ENCODE measurements around the gene ACP2. TPM values are rescaled to one million over a fixed set of nuclear protein-coding genes. Genes with fewer than 3 reads are reported as not detected.

The ACP2 gene
- total and polyA plus RNA-seq, 10 of the 15 experiments (the other 5 are each of a cell fraction or from before 2014, with no cell fraction given) = 0.98 to 11.7 (median 7.4) TPM

- Histone ChIP-seq H4K20me1 (ENCODE audit: control insufficient read depth, insufficient read depth) (no peaks in the 10 kb centered on the region), H3K4me3 (no peak overlapping the region), H3K4me1 (ENCODE audit: control insufficient read depth, insufficient read depth, low read length) (peaks cover 3% of the 10 kb centered on the region; the same call in 1 of the 2 replicates), H3K36me3 (ENCODE audit: control insufficient read depth in 2 of 2, insufficient read depth in 2 of 2, low read length in 1 of 2) (no peaks in the 10 kb centered on the region), H3K27ac (ENCODE audit: control insufficient read depth, insufficient read depth) (no peak overlapping the region), H3K9ac (ENCODE audit: control insufficient read depth, insufficient read depth, low read length) (no peak overlapping the region), H3K4me2 (ENCODE audit: control insufficient read depth, insufficient read depth) (no peak overlapping the region), H2AFZ (ENCODE audit: control insufficient read depth, low read depth, low read length) (no peak overlapping the region), H3K9me3 (replicated peaks; ENCODE audit: control insufficient read depth, insufficient read depth, low read length) (no peaks in the 10 kb centered on the region), H3K27me3 (replicated peaks in 1 of 2; ENCODE audit: control insufficient read depth in 2 of 2, insufficient read depth in 2 of 2, low read length in 1 of 2) (no peaks in the 10 kb centered on the region), H3K79me2 (ENCODE audit: control insufficient read depth, insufficient read depth, low read length) (peaks cover 4% of the 10 kb centered on the region)
- ChIA-PET SMC1A (ENCODE audit: uncharacterized antibody, unreplicated experiment) (interaction anchor here (1.3 to 1.4 kb wide), 2 partner anchors 9 to 66 kb away, joined by 3 to 4 read pairs; no protein-coding TSS in a partner anchor), POLR2A (interaction anchor here (1.0 kb wide), 1 partner anchor 77 kb away, joined by 3 read pairs; no protein-coding TSS in a partner anchor), CTCF (no interaction called here), RAD21 (ENCODE audit: unreplicated experiment) (no interaction called here)
- WGBS (ENCODE audit: insufficient coverage, insufficient replicate concordance, low lambda C conversion rate, missing lambda C conversion rate) = 35% methylated on average over 3 of the region's 3 CpGs
- in situ Hi-C loops (cut with MboI) = no loop called here
- DNase-seq (ENCODE audit: low read depth, low spot score) (no peak), FAIRE-seq (no peak), ATAC-seq (no peak)
- no TSS peak for BruUV-seq (replicated peaks)
- intact Hi-C loops (cut with micrococcal nuclease; ENCODE audit: unreplicated experiment) = no loop called here
- no peak for TF ChIP-seq IRF4 (IDR thresholded peaks at IDR 0.05; ENCODE audit: low read depth, low read length)
- TF ChIP-seq BCL3 (IDR thresholded peaks at IDR 0.05; ENCODE audit: borderline replicate concordance, insufficient read depth, low read depth, low read length, poor library complexity, severe bottlenecking) = no peak
- no peak for TF ChIP-seq E2F8 (IDR thresholded peaks at IDR 0.05; ENCODE audit: low read depth, partially characterized antibody)
- TF ChIP-seq BCLAF1 (IDR thresholded peaks at IDR 0.05) = no peak
- no peak for TF ChIP-seq TCF12 (IDR thresholded peaks at IDR 0.05; ENCODE audit: low read depth, low read length)
- no peak for TF ChIP-seq MLLT1 (IDR thresholded peaks at IDR 0.05)
- no peak for TF ChIP-seq ATF3 (IDR thresholded peaks at IDR 0.05; ENCODE audit: borderline replicate concordance, extremely low read depth, low read depth, low read length)
- no peak for TF ChIP-seq STAT1 (conservative IDR thresholded peaks at IDR 0.05)
- no peak for TF ChIP-seq NRF1 (conservative IDR thresholded peaks at IDR 0.05; ENCODE audit: low read depth, low read length)
- no peak for TF ChIP-seq SREBF1 (IDR thresholded peaks at IDR 0.05; ENCODE audit: low read length)
- no peak for TF ChIP-seq ZSCAN29 (IDR thresholded peaks at IDR 0.05)
- TF ChIP-seq HDAC6 (IDR thresholded peaks at IDR 0.05; ENCODE audit: unreplicated experiment) = no peak
- no peak for TF ChIP-seq SRF (IDR thresholded peaks at IDR 0.05; ENCODE audit: low read depth in 2 of 2, low read length in 2 of 2)
- TF ChIP-seq NBN (IDR thresholded peaks at IDR 0.05) = no peak
- no peak for TF ChIP-seq MYB (IDR thresholded peaks at IDR 0.05; ENCODE audit: borderline replicate concordance, low read depth, low read length)
- no peak for TF ChIP-seq CBX5 (IDR thresholded peaks at IDR 0.05; ENCODE audit: low read depth)
Measured at GRCh38 chr11:47254386-47254785, 5.8 kb upstream of the ACP2 start.

Measured in GM12878 (cell line).